ENCODE data around the gene RGMB. TPM values are rescaled to one million over a fixed set of nuclear protein-coding genes. Genes with fewer than 3 reads are reported as not detected.

RGMB gene
- total and polyA plus RNA-seq, 3 donors from 2014 or later, result 22.4 to 47.4 (median 41.2) TPM

GRCh38 chr5:98839469-98840383, 66.3 kb downstream of the RGMB start:
- intact Hi-C loops (cut with DNase I; ENCODE audit: low total_unique reads), result no loop called here
- Histone ChIP-seq H3K27me3 (no peaks in the 10 kb centered on the region), H3K9me3 (no peaks in the 10 kb centered on the region), H3K27ac (no peak overlapping the region), H3K4me1 (no peaks in the 10 kb centered on the region), H3K4me3 (peak overlapping the region; percentile 41 to 48), H3K36me3 (ENCODE audit: low read depth, missing control alignments) (no peaks in the 10 kb centered on the region)
- TF ChIP-seq POLR2A (IDR thresholded peaks at IDR 0.05), result no peak
- peak in 1 of 3 experiments; percentile 30 for TF ChIP-seq CTCF (IDR thresholded peaks at IDR 0.05)
- DNase-seq, result peak; percentile 44
- 47 to 53% methylated on average over 29 to 42 of the region's 42 CpGs for WGBS, 2 donors

- DNase-seq, result no peak
- Histone ChIP-seq H3K27me3 (no peaks in the 10 kb centered on the region), H3K36me3 (ENCODE audit: low read depth, missing control alignments) (no peaks in the 10 kb centered on the region), H3K27ac (no peak overlapping the region), H3K9me3 (no peaks in the 10 kb centered on the region), H3K4me3 (no peak overlapping the region), H3K4me1 (no peaks in the 10 kb centered on the region)
- WGBS, 2 donors, result 82 to 83% methylated on average over 1 of the region's 1 CpG
- TF ChIP-seq POLR2A (IDR thresholded peaks at IDR 0.05) (no peak), CTCF (IDR thresholded peaks at IDR 0.05) (no peak)
- intact Hi-C loops (cut with DNase I; ENCODE audit: low total_unique reads), result no loop called here
These were observed 67.5 kb downstream of the RGMB start for GRCh38 chr5:98840946-98841345.

GRCh38 chr5:98843481-98843880, 70.0 kb downstream of the RGMB start:
- TF ChIP-seq POLR2A (IDR thresholded peaks at IDR 0.05) (no peak), CTCF (IDR thresholded peaks at IDR 0.05) (no peak)
- H3K27ac ChIP-seq, result no peak overlapping the region
- H3K9me3 ChIP-seq, result no peaks in the 10 kb centered on the region
- DNase-seq, result no peak
- no peak overlapping the region for H3K4me3 ChIP-seq
- no peaks in the 10 kb centered on the region for H3K36me3 ChIP-seq (ENCODE audit: low read depth, missing control alignments)
- 91 to 97% methylated on average over 3 of the region's 3 CpGs for WGBS, 2 donors
- intact Hi-C loops (cut with DNase I; ENCODE audit: low total_unique reads), result no loop called here
- H3K27me3 ChIP-seq, result no peaks in the 10 kb centered on the region
- no peaks in the 10 kb centered on the region for H3K4me1 ChIP-seq

GRCh38 chr5:98844865-98845264, 71.4 kb downstream of the RGMB start:
- no peaks in the 10 kb centered on the region for H3K36me3 ChIP-seq (ENCODE audit: low read depth, missing control alignments)
- H3K4me3 ChIP-seq, result no peak overlapping the region
- DNase-seq, result no peak
- H3K27ac ChIP-seq, result no peak overlapping the region
- WGBS, 2 donors, result 98% methylated on average over 6 of the region's 6 CpGs
- intact Hi-C loops (cut with DNase I; ENCODE audit: low total_unique reads), result no loop called here
- H3K9me3 ChIP-seq, result no peaks in the 10 kb centered on the region
- no peaks in the 10 kb centered on the region for H3K4me1 ChIP-seq
- TF ChIP-seq CTCF (IDR thresholded peaks at IDR 0.05) (no peak), POLR2A (IDR thresholded peaks at IDR 0.05) (no peak)
- H3K27me3 ChIP-seq, result no peaks in the 10 kb centered on the region
